ENCODE measurements around the gene ENTPD2.

Gene ENTPD2

DNA sequence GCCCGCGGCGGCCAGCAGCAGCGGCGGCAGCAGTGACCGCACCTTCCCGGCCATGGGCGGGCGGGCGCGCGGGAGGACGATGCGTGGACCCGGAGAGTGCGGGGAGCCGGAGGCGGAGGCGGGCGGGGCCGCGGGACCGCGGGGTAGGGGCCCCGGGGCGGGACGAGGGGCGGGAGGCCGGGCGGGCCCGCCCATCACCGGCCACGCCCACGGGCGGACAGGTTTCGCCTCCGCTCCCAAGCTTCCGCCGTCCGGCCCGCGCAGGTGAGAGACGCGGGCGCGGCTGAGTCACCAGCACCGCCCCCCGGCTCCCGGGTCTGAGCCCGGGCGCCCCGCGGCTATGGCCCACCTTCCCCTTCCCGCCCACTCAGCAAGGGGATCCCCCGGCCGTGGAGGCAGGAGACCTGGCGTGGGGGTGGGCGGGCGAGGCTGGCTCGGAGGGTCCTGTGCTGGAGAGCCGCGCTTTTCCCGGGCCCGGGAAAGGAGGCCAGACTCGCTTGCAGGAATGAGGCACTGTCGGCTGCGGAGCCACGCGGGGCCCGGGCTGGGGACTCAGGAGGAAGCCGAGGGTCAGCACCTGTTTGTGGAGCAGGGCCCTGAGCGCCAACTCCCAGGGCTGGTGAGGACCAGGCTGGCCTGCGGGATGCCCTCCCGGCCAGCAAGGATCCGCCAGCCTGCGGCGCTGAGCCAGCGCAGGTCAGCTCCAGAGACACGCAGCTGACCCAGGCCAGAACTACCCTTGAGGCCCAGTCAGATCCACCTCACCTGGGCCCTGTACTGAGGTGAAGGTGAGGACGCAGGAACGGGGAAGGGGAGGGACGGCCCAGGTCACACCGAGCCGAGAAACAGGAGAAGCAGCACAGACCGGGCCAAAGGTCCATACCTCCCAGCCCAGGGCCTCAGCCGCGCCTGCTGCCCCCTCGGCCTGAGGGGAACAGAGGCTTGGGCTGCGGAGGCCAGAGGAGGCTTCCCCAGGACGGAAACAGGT is at the start of gene ENTPD2:
TSS of gene ENTPD2 (minus strand) at position 118 of the 988 bp plus-strand sequence. CDS start at position 54, 64 bp downstream.
- DNase-seq (ENCODE audit: low read depth in 2 of 2), result no peak

GRCh38 chr9:137103206-137103999 is 49.5 kb upstream of the ENTPD2 start:
- DNase-seq (ENCODE audit: low read depth in 2 of 2), result no peak

GRCh38 chr9:137099231-137099630 is 45.4 kb upstream of the ENTPD2 start:
- no peak for DNase-seq (ENCODE audit: low read depth in 2 of 2)

DNA sequence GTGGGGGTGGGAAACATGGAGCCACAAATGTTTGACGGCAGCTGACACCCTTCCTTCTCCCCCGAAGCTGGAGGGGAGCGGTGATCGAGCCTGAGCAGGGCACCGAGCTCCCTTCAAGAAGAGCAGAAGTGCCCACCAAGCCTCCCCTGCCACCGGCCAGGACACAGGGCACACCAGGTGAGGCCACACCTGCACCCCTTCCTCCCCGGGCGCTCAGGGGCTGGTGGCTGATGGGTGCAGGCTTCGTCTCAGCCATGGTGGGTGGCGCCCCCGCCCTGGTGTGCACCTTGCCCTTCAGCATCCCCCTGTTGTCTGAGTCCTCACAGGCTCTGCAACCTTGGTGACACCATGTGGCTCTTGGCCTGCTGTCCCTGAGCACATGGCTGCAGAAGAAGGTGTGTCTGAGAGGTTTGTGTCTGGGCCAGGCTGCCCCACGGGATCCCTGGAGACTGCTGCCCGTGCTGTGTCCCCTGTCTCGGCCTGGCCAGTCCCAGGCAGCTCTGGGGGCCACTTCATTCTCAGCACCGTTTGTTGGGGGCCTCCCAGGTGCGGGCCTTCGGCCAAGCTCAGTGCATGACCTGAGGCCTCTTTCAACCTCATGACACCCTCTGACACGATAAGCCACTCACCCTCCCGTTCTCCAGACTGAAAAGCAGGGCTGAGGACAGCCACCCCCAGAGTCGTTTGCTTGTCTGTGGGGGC is 44.1 kb upstream of the ENTPD2 start:
- no peak for DNase-seq (ENCODE audit: low read depth in 2 of 2)

GRCh38 chr9:137096785-137097546 is 43.1 kb upstream of the ENTPD2 start:
- DNase-seq (ENCODE audit: low read depth in 2 of 2), result no peak

DNA sequence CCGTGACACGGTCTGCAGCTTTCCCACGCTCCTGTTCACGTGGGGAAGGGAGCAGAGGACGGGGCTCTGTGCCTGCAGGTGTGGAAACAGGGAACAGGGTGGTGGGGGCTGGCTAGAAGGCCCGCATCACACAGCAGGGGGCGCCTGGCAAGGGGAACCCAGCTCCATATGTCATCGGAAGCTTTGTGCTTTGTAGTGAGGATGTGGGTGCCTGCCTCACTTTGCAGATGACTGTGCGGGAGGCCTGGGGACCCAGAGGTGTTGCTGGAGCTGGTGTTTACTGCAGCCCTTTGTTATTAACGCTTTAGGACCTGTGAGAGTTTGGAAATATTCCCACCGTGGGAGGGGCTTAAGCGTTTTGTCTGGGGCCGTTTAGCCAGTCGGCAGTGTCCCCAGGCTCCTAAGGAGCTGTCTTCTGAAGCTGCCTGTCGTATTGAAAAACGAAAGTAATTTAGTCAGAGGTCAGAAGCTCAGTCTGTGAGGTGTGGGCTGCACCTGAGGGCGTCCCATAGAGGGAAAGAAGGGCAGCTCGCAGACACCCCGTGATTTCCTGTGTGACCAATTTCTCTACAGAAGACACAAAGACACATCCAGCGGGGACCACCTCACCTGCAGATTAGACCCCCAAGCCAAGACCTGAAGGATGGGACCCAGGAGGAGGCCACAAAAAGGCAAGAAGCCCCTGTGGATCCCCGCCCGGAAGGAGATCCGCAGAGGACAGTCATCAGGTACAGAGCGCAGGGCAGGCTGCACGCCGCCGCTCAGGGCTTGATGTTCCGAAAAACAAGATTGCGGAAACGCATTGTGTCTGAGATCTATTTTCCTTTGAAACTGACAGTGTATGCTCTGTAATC is 42.0 kb upstream of the ENTPD2 start:
- no peak for DNase-seq (ENCODE audit: low read depth in 2 of 2)

DNA sequence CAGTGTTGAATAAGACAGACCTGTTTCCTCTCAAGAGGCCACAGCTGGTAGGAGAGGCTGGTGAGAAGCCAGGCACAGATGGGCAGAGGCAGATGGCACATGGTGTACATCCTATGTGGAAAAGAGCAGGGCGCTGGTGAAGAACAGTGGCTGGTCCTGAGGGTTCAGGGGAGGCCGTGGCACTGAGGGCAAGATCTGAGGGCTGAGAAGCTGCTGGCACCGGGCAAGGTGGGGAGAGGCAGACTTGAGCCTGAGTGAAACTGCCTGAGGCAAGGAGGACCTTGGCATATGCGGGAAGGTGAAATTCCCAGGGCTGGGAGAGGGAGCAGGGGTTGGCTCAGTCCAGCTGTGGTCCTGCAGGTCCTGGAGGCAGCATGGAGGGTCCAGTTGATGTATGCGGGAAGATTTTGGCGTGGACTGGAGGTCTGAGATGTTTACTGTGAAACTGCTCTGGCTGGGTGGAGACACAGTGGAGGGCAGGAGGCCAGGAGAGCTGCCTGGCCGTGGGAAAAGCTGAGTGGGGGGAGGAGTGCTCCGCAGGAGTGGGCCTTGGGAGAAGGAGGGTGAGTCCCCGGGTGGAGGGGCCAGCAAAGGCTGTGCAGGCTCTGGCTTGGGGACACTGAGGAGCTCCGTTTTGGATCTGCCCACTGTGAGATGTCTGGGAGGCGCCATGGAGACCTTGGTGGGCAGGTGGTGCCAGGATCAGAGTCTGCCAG is 35.5 kb upstream of the ENTPD2 start:
- no peak for DNase-seq (ENCODE audit: low read depth in 2 of 2)

- DNase-seq (ENCODE audit: low read depth in 2 of 2), result no peak
Observed at GRCh38 chr9:137088121-137088520, 34.3 kb upstream of the ENTPD2 start.

GRCh38 chr9:137087409-137087925 is 33.6 kb upstream of the ENTPD2 start:
- no peak for DNase-seq (ENCODE audit: low read depth in 2 of 2)

DNA sequence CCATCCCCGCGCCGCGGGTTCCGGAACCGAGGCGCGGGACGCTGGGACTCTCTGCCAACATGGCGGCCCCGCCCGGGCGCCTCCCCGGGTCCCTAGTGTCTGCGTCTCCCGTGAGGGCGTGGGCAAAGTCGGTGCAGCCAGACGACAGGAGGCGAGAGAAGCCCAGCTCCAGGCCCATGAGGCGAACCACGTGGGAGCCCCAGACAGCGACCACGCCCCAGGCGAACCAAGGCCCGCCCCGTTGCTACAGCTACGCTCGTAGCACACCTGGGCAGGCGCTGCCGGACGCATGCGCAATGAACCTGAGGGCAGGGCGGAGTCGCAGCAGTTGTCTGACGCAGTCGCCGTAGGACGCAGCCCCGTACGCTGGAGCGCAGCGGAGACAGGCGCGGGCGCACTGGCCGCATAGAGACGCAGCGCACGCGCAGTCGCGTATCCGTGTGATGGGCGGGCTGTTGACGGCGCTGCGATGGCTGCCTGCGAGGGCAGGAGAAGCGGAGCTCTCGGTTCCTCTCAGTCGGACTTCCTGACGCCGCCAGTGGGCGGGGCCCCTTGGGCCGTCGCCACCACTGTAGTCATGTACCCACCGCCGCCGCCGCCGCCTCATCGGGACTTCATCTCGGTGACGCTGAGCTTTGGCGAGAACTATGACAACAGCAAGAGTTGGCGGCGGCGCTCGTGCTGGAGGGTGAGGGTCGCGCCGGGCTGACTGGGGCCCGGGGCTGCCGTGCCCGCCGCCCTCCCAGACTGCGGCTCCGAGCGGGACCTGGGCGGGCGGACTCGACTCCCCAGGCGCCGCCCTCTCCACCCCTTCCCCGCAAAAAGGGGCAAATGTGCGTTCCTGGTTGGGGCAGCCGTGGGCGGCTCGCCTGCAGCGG is 32.9 kb upstream of the ENTPD2 start, which contains the start of gene MAN1B1:
TSS of gene MAN1B1 (plus strand) at position 455 of the 878 bp plus-strand sequence. CDS start at position 470, 15 bp downstream.
- peak; percentile 93 to 94 for DNase-seq (ENCODE audit: low read depth in 2 of 2)

GRCh38 chr9:137085920-137086530 is 32.2 kb upstream of the ENTPD2 start:
- DNase-seq (ENCODE audit: low read depth in 2 of 2), result no peak

GRCh38 chr9:137084526-137084925 is 30.7 kb upstream of the ENTPD2 start:
- no peak for DNase-seq (ENCODE audit: low read depth in 2 of 2)

GRCh38 chr9:137083394-137084004 is 29.6 kb upstream of the ENTPD2 start:
- DNase-seq (ENCODE audit: low read depth in 2 of 2), result peak; percentile 88 to 89

- DNase-seq (ENCODE audit: low read depth in 2 of 2), result no peak
Observed at GRCh38 chr9:137082925-137083290, 29.0 kb upstream of the ENTPD2 start.

DNA sequence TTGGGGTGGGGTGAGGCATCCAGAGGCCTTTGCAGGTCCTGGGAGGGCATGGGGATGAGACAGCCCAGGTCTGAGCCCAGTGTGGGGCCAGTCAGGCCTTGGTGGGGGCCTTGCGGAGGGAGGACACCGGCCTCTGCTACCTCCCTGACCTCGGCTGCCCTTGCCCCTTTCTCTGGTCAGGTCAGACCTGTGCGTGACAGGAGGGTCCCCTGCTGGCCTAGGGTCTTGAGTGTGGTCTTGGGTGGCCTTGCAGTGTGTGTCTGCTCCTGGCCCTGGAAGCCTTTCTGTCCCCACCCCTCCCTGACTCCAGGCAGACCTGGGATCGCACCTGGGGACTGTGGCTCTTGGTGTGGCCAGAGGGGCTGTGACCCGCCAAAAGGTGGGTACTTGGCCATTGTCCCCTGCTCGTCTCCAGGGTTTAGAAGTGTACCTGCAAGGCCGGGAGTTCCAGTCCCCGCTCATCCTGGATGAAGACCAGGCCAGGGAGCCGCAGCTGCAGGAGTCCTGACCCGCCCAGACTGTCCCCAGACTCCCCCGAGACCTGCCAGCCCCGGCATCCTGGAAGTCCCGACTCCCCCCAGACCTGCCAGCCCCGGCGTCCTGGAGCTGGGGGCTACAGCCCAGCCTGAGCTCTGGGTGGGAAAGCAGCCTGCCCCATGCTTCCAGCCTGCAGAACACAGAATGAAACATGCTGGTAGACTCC is 28.5 kb upstream of the ENTPD2 start:
- no peak for DNase-seq (ENCODE audit: low read depth in 2 of 2)

DNA sequence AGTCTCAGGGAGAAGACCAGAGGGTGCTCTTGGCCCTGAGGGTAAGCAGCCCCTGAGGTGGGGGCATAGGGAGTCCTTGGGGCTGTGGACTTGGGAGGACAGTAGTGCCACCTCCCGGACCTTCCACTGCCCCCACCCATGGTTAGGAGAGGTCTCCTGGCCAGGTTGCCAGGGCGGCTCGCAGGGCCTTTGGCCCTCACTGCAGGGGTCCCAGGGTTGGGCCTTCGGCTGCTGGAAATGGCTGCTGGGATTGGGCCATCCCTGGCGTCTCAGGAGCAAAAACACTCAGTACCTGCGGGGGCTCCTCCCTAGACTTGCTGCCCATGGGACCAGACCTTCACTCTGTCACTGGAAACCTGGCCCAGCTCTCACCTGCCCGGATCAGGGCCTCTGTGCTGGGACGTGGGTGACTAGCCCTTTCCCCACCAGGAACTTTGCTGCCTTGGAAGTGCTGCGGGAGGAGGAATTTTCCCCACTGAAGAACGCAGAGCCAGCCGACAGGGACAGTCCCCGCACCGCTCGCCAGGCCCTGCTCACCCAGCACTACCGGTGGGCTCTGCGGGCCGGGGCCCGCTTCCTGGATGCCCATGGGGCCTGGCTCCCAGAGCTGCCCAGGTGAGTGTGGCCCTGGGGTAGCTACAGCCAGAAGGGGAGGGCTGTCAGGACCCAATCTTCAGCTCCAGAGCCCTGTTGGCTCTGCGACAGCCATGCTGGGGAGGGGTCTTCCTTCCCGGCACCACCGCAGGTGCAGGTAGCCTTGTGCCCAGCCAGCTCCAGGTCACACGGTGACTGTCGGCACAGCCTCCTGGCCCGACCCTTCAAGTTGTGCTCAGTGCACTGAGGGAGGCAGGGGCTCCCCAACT is 26.6 kb upstream of the ENTPD2 start:
- DNase-seq (ENCODE audit: low read depth in 2 of 2), result no peak
